GM18499 (cell line): Measurements from ENCODE around the gene SULT1C3.

Experiments
- ATAC-seq: cut with Tn5 transposase; IDR thresholded peaks from one replicate; pipeline ENCODE4 v1.9.1; 2021; ENCODE audit warnings: moderate number of reproducible peaks; ENCODE audit not compliant: insufficient read depth, unreplicated experiment

The SULT1C3 gene

GRCh38 chr2:108239786-108240185 is at the start of gene SULT1C3:
Gene SULT1C3 (plus strand): TSS chr2:108239968. CDS start chr2:108247195, 7,227 bp downstream.
- no peak for ATAC-seq

DNA sequence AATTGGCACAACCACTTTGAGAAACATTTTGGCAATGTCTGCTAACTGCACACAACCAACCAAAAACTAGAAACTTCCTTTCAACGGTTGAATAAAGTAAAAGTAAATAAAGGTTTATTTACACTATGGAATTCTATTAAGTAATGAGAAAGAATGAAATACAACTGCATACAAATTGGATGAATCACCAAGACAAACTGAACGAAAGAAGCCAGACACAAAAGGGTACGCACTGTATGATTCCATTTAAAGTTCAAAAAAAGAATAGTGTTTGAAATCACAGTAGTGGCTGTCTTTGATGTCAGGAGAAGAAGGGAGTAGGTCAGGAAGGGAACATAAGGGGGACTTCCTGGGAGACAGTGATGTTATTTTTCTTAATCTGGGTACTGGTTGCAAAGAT is 46.5 kb upstream of the SULT1C3 start:
- ATAC-seq, result no peak

DNA sequence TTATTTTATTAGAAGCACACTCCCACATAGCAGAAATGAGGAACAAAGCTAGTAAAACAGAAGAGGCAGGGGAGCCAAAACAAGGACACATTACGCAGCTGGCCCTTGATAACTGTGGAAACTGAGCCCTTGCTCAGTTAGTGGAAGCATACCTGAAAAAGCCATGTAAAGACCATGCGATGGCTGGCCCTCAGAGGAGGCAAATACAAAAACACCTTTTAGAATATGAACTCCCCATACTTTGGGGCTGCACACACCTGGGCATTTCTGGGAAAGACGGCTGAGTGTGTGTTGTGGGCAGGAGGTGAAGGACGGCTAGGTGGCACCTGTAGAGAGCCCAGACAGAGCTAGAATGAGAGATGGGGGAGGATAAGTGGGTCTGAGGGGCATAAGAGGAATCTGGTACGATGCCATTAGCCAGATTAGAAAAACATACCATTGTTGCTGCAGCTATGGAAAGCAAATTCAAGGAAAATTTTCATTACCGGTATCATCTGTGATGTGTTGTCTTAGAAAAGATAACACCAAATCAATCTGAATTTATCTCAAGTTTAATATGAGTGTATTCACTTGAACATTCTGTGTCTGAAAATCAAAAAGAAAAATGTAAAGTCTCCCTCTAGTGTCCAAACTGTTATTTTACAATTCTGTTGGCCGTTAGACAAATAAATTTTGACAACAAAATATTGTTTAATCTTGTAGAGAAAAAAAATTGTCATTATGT is 45.2 kb upstream of the SULT1C3 start:
- no peak for ATAC-seq

GRCh38 chr2:108195133-108195439 is 44.7 kb upstream of the SULT1C3 start:
- ATAC-seq, result no peak

GRCh38 chr2:108199726-108200125 is 40.0 kb upstream of the SULT1C3 start:
- ATAC-seq, result no peak

DNA sequence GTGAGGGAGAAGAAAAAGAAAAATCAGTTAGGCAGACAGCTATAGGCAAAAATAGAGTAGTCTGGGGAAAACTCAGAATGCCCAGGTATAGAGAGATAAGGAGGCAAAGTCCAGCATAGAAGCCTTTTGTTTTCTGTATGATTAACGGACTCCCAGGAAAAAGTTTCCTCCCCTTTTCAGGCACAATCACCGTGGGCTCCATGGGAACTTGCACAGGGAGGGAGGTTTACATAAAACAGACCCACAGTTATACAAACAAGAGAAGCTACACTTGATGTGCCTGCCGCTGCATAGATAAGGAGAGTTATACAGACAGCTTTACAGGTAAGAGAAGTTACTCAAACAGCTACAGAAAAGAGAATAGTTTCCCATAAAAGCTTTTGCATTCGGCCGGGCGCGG is 39.2 kb upstream of the SULT1C3 start:
- no peak for ATAC-seq

- no peak for ATAC-seq
Observed at GRCh38 chr2:108212671-108213070, 27.1 kb upstream of the SULT1C3 start.

DNA sequence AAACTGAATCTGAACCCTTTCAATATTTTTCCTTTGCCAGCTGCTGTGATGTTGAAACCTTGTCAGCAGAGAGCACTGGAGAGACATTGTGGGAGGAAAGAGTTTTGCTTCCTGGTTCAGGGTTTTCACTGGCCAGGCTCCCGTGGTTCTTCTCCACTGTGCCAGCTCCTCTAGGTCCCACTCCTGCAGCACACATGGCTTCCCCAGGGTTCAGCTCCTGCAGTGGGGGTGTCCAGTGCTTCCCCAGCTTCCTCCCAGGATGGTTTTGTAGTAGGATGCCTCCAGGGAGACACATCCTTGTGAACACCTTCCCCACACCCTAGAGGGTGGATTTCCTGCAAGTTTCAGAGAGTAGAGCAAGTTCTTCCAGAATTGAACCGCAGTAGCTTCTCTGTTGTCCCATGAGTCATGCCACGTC is 24.0 kb upstream of the SULT1C3 start:
- no peak for ATAC-seq

DNA sequence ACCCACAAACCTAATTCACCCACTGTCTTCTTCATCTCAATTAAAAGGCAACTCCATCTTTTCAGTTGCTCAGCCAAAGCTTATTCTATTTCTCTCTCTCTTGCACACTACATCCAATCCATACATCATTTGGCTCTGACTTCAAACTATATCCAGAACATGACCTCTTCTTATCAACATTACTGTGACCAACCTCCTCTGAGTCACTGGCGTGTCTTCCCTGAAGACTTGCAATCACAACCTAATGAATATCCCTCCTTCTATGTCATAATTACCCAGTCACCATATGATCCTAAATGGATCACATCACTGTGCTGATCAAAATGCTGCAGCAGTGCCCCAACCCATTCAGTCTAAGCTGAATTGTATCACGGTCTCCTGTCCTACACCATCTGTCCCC is 22.6 kb upstream of the SULT1C3 start:
- no peak for ATAC-seq

DNA sequence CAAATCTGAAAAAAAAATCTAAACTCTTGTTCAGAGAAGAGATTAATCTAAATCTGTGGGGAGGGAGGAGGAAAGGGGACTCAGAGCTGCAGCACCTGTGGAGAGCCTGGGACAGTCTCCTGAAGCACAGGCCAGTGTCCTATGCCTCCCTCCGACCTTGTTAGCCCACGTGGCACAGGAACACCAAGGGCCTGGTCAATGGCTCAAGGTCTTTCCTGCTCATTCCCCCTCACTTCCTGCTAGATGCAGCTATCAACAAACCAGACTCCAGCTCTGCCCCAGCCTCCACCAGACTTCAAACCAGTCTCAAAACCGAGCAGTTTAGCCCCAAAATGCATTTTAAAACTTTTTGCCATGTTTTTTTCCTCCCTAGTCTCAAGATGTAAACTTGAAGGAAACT is 20.1 kb upstream of the SULT1C3 start:
- no peak for ATAC-seq

GRCh38 chr2:108220191-108220590 is 19.6 kb upstream of the SULT1C3 start:
- ATAC-seq, result no peak

GRCh38 chr2:108220942-108221541 is 18.7 kb upstream of the SULT1C3 start:
- no peak for ATAC-seq

DNA sequence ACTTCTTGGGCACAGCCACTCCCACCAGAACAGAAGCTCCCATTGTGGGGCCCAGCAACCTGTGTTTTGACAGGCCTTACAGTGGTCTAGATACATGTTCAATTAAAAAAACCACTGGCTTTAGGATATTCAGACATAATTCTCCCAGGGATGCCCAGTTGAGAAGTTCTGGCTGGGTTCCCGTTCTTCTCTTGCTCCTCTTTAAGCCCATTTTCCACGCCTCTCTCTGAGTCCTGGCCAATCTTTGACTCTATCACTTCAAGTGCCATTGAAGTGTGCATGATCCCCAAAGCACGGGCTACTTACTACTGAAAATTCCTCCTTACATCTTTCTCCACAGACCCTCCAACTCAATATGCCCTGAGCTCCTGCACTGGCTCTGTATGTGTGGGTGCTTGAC is 17.5 kb upstream of the SULT1C3 start:
- no peak for ATAC-seq

DNA sequence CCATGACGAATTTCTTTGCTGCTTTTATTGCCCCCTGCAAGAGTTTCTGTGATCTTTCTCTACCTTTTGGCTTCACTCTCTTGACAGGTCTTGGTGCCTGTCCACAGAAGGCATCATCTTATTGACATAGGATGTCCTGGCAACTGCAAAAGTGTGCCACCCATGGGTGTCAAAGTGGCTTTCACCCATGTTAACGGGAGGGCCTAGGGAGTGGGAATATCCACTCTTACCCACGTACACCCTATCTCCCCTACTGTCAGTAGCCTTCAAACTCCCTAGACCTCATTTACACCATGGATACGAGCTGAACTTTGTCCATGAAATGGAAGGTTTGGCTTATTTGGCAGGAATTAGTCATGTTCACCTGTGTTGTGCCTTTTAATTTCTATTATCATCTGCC is 16.2 kb upstream of the SULT1C3 start:
- ATAC-seq, result no peak

DNA sequence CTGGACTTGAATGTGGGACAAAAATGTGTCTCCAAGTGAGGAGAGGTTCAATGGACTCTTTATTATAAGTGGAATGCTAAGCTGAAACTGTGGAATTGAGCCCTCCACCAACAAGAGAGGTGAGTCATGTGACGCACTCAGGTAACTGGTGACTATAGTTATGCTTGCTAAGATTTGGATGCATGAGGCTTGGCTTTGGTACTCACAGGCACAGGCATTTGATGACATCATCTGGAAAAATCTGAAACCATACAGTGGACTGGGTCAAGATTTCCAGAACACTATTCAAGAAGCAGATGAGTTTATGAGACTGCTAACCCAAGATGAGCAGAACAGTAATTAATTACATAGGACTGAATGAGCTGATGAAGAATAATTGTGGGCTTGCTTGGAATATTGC is 15.7 kb upstream of the SULT1C3 start:
- ATAC-seq, result no peak

- no peak for ATAC-seq
Observed at GRCh38 chr2:108226564-108226963, 13.2 kb upstream of the SULT1C3 start.

GRCh38 chr2:108228006-108228405 is 11.8 kb upstream of the SULT1C3 start:
- ATAC-seq, result no peak

DNA sequence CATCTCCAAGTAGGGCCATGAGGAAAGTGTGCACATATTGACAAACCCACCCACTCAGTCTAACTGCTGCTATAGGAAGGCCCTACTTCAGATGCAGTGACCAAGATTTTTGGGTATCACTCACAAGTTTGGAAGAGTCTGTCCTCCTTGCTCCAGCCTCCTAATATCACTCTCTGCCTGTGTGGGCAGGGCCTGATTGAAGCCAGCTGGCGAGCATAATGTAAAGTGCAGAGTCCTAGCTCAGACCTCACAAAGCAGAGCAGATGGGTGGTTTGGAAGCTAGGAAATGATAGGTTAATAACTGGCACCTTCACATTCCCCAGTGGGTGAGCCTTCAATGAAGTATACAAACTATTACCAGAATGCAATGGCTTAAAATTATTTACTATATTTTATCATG is 11.2 kb upstream of the SULT1C3 start:
- ATAC-seq, result no peak

DNA sequence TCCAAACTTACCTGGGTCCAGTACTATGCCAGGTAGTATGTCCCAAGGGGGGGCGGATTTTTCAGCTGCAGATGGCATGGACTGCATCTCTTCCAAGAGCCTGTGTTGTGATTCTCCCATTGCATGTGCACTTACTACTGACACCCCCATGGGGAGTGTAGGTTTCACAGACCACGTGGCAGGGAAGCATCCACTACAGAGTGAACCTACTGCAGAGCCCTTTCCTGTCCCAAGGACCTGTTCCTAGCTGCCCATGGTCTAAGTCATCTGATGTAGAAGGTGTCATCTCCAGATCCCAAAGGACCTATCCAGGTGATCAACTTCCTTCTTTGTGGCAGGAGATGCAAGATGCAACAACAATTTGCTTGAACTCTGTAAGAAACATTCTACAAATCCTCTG is 9.9 kb upstream of the SULT1C3 start:
- no peak for ATAC-seq

- ATAC-seq, result no peak
Observed at GRCh38 chr2:108235577-108235976, 4.2 kb upstream of the SULT1C3 start.

DNA sequence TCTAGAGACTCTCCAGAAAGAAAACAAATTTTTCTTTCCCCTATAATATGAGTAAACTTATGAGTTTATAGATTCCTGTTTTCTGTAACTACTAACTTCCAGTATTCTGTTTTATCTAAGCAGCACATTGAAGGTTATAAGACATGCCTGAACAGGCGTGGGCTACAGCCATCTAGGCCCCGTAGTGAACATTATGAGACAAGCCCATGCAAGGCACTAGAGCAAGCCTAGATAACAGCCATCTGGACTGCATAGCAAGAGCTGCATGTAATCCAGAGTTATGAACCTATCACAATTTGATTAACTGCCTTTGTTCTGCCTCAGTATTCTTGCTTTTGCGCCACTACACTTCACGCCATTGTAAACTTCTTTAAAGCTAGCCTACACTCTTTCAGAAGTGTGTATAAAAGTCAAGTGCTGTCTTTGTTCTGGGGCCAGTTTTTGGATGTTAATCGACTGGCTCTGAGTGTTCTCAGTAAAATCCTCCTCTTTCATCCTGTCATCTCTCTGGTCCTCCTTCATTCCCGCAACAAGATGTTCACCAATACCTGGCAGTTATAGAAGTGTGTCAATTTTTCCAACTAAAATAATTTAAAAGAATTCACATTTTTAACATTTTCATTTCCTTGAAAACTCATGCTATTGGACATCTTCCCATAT is 3.0 kb upstream of the SULT1C3 start:
- ATAC-seq, result no peak

GRCh38 chr2:108240966-108241365 is 1.2 kb downstream of the SULT1C3 start:
- no peak for ATAC-seq
